Activated CD8-positive, alpha-beta memory T cell treated with anti-CD3 and anti-CD28 coated beads, Interleukin-2, amount 50 U/mL, for 4 hours (primary cell): ENCODE results near the gene NUP50.

Experiments used
- DNase-seq: peaks from one replicate; pipeline ENCODE4 v3.0.0-alpha.2; 2020

NUP50 gene

GRCh38 chr22:45163451-45164269 lies at the start of gene NUP50:
Gene NUP50, plus strand, starts transcription at chr22:45163925. Its CDS starts 4,253 bp downstream, at chr22:45168178.
- peak; percentile 96 for DNase-seq

GRCh38 chr22:45120440-45120839 lies 43.3 kb upstream of the NUP50 start:
- no peak for DNase-seq

- DNase-seq, result no peak
These were observed 42.8 kb upstream of the NUP50 start for GRCh38 chr22:45120931-45121330.

- DNase-seq, result no peak
These were observed 39.4 kb upstream of the NUP50 start for GRCh38 chr22:45124176-45124847.

GRCh38 chr22:45125188-45125587 lies 38.5 kb upstream of the NUP50 start:
- DNase-seq, result no peak

- DNase-seq, result no peak
These were observed 35.9 kb upstream of the NUP50 start for GRCh38 chr22:45127866-45128265.

GRCh38 chr22:45129703-45130524 lies 33.8 kb upstream of the NUP50 start:
- DNase-seq, result no peak

GRCh38 chr22:45130891-45131290 lies 32.8 kb upstream of the NUP50 start:
- no peak for DNase-seq

- DNase-seq, result no peak
These were observed 32.0 kb upstream of the NUP50 start for GRCh38 chr22:45131749-45132148.

- no peak for DNase-seq
These were observed 29.4 kb upstream of the NUP50 start for GRCh38 chr22:45134313-45134712.

- DNase-seq, result no peak
These were observed 27.1 kb upstream of the NUP50 start for GRCh38 chr22:45136594-45136993.

- no peak for DNase-seq
These were observed 24.0 kb upstream of the NUP50 start for GRCh38 chr22:45139693-45140092.

GRCh38 chr22:45142376-45142775 lies 21.3 kb upstream of the NUP50 start:
- no peak for DNase-seq

GRCh38 chr22:45144916-45145315 lies 18.8 kb upstream of the NUP50 start:
- no peak for DNase-seq

- DNase-seq, result no peak
These were observed 14.1 kb upstream of the NUP50 start for GRCh38 chr22:45149671-45150070.

GRCh38 chr22:45150139-45150538 lies 13.6 kb upstream of the NUP50 start:
- DNase-seq, result no peak

GRCh38 chr22:45151503-45151902 lies 12.2 kb upstream of the NUP50 start:
- DNase-seq, result no peak

- DNase-seq, result no peak
These were observed 9.3 kb upstream of the NUP50 start for GRCh38 chr22:45154383-45154782.

- no peak for DNase-seq
These were observed 8.5 kb upstream of the NUP50 start for GRCh38 chr22:45155050-45155840.

GRCh38 chr22:45157907-45158306 lies 5.8 kb upstream of the NUP50 start:
- DNase-seq, result no peak

- DNase-seq, result no peak
These were observed 3.9 kb upstream of the NUP50 start for GRCh38 chr22:45159652-45160462.

- no peak for DNase-seq
These were observed 1.2 kb upstream of the NUP50 start for GRCh38 chr22:45162531-45162930.
